H1 (cell line): ENCODE measurements around the gene TROAP. TPM values are rescaled to one million over a fixed set of nuclear protein-coding genes. Genes with fewer than 3 reads are reported as not detected.
A peak's percentile ranks its signal among the peaks of the same experiment; 100 is the strongest.

ENCODE experiments used
- RBBP5 ChIP-seq: IDR thresholded peaks from 2 replicates; pipeline ENCODE4 v1.7.1; 2012; ENCODE audit warnings: low read depth, mild to moderate bottlenecking, inconsistent platforms, low read length, moderate library complexity, borderline replicate concordance
- SP1 ChIP-seq: IDR thresholded peaks from 2 replicates; pipeline ENCODE4 v1.6.1; 2011; ENCODE audit warnings: low read depth, low read length
- polyA plus RNA-seq, 7 experiments: library from polyadenylated mRNA; depleted of rRNA in 3 of 7; stranded (reverse) in 5 of 7; unstranded in 2 of 7; fragments of >200 nt in 5 of 7; fragments of 200-250 nt in 2 of 7; gene quantifications; 1 replicate in 5 of 7; 2 replicates in 1 of 7; 4 replicates in 1 of 7; pipeline versions ENCODE4 v1.2.1 to v1.2.3, GENCODE V29; 2011 to 2013; ENCODE audit warnings: missing spikeins in 2 of 7, mixed read lengths in 2 of 7
- total RNA-seq: library from RNA; stranded (reverse); fragmentation: NEBNext Ultra II Directional; extraction: Animal tissue kit (Norgen Biotek cat#: 25700); gene quantifications from 2 replicates; pipeline ENCODE4 v1.2.1, GENCODE V29; 2021

Gene TROAP
- total and polyA plus RNA-seq, 2 of the 8 experiments (the other 6 are each of a cell fraction or from before 2014, with no cell fraction given): 36.7 to 52.0 TPM

DNA sequence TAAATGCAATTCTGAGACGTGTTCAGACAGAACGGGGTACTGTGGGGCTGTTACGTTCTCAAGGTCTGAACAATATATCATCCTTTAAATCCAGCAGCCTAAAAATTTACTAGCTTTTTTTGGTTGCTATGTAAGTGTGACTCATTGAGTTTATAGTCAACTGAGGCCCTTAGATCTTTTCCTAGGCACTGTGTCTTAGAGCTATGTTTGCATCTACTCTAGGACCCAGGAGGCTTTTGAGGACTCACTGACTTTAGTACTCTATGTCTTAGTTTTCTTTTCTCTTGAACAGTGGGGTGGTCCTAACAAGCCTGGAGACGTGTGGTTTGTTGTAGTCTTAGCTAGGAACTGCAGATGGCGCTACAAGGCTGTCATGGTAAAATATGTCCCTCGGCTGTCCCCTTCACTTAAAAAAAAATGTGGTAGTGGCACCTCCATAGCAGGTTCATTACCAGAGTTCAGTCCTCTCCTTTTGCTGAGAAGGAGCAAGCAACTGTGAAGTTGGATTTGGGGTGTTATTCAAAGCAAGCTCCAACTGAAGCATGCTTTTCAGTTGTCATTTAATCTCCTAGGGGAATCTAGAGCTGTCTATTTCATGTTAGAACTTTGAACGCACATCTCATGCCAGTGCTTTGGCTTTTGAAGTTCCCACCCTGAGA lies 35.6 kb downstream of the TROAP start (continued):
- TF ChIP-seq RBBP5 (no peak), SP1 (peak; percentile 78)
